Pancreas (tissue), 10 donors: ENCODE results near the gene GLE1. TPM values are rescaled to one million over a fixed set of nuclear protein-coding genes. Genes with fewer than 3 reads are reported as not detected.

ENCODE experiments used
- ATAC-seq, 4 donors: fragments of 200-7000 bp; cut with Tn5 transposase; one replicate each; pipeline versions ENCODE4 v1.8.0 to v1.9.1; 2020; ENCODE audit warnings: mild to moderate bottlenecking in 4 of 4, moderate library complexity in 4 of 4
- DNase-seq, 6 donors: peaks; one replicate each; pipeline ENCODE4 v3.0.0-alpha.2; 2020
- FAIRE-seq: peaks from 2 replicates; lab custom pipeline; 2012; peaks lifted over from hg19 to GRCh38; lab: Jason Lieb, UNC
- H3K27ac ChIP-seq, 4 donors: fragments of 200-600 bp; sonication (generic); 1 replicate in 3 of 4; 2 replicates in 1 of 4; pipeline versions ENCODE4 v1.5.0 to v1.8.0; 2020
- H3K27me3 ChIP-seq, 4 donors: fragments of 200-600 bp; one replicate each; pipeline ENCODE4 v1.8.0; 2021
- H3K36me3 ChIP-seq, 3 donors: fragments of 200-600 bp; sonication (generic) in 1 of 3; one replicate each; pipeline versions ENCODE4 v1.5.0 to v1.8.0; 2020 to 2021
- H3K4me1 ChIP-seq, 3 donors: fragments of 200-600 bp; one replicate each; pipeline ENCODE4 v1.8.0; 2021
- H3K4me3 ChIP-seq, 4 donors: fragments of 200-600 bp; sonication (generic) in 2 of 4; one replicate each; pipeline versions ENCODE4 v1.5.0 to v1.8.0; 2020 to 2021
- H3K9me3 ChIP-seq, 4 donors: fragments of 200-600 bp; one replicate each; pipeline ENCODE4 v1.8.0; 2021
- CTCF ChIP-seq, 4 donors: fragments of 200-600 bp; sonication (generic) in 3 of 4; IDR thresholded peaks; one replicate each; pipeline versions ENCODE4 v1.5.0 to v1.8.0; 2021; ENCODE audit warnings: antibody characterized with exemption in 4 of 4
- WGBS, 2 donors: extraction: QIAGEN DNeasy Blood & Tissue Kit; methylation state at CpG; one replicate each; pipeline ENCODE4 v1.1.7; 2013; 5-methylcytosine and 5-hydroxymethylcytosine counted together
- intact Hi-C, 3 donors: fragments of 100-400 bp; cut with DNase I; formaldehyde crosslinking; loops; one replicate each; pipeline versions ENCODE4 v1.11.1 to v1.14.2; 2022
- polyA plus RNA-seq, 2 donors: library from polyadenylated mRNA; stranded (reverse); fragments of 200-250 nt; gene quantifications; one replicate each; pipeline ENCODE4 v1.2.3, GENCODE V29; 2013
- total RNA-seq, 6 donors: library from RNA; stranded (reverse); fragmentation: NEBNext Ultra II Directional in 4 of 6; extraction: Animal tissue kit (Norgen Biotek cat#: 25700) in 4 of 6; gene quantifications; one replicate each; pipeline versions ENCODE4 v1.2.1 to v1.2.4, GENCODE V29; 2021 to 2023
- donor health status: healthy with polysubstance abuse.
- donor health status: DM: no; HTN: no; CAD: no; lungs with moderate emphysema.
- donor health status: DM: no; HTN: no; CAD: no.
- donor health status: control.
- donor health status: control.
- donor health status: Bipolar disorder and iron deficiency.
- donor health status: DM: yes; HTN: yes; CAD: no.
- donor health status: DM: no; HTN: no; CAD: no.
- donor health status: DM: no; HTN: no; CAD: no.
- donor health status: DM: yes; HTN: yes; CAD: no.

GLE1 gene
- total RNA-seq (10 to 100 TPM in 1 of 6 donors, 1 to 10 TPM in 5; 4.8 to 11.1 (median 8.0) TPM), polyA plus RNA-seq (10 to 100 TPM in 1 of 2 donors, 1 to 10 TPM in 1; 5.1 to 11.2 TPM)

GRCh38 chr9:128504485-128505413, at the start of gene GLE1:
Gene GLE1 (plus strand): TSS chr9:128504719. CDS start chr9:128504806, 87 bp downstream.
- no peaks in the 10 kb centered on the region for H3K27me3 ChIP-seq
- no peak for FAIRE-seq
- no peaks in the 10 kb centered on the region for H3K9me3 ChIP-seq
- peaks cover 0 to 14% (median 0%) of the 10 kb centered on the region in 3 donors for H3K36me3 ChIP-seq
- H3K4me1 ChIP-seq, result peaks cover 4 to 22% (median 10%) of the 10 kb centered on the region in 3 donors
- 0% methylated on average over 64 of the region's 64 CpGs for WGBS, 2 donors
- H3K27ac ChIP-seq, result peak within 1 kb of the TSS; percentile 79 to 87 (median 82)
- TF ChIP-seq CTCF (IDR thresholded peaks at IDR 0.05), result no peak
- intact Hi-C loops, result no loop called here
- peak; percentile 92 to 99 (median 96) for DNase-seq
- peak within 1 kb of the TSS; percentile 68 to 95 (median 73) for H3K4me3 ChIP-seq
- peak; percentile 99 to 100 (median 99) for ATAC-seq

- intact Hi-C loops, result no loop called here
These were observed 49.5 kb upstream of the GLE1 start for GRCh38 chr9:128454991-128455390.

GRCh38 chr9:128455849-128456612, 48.5 kb upstream of the GLE1 start, which contains the start of gene ODF2:
Gene ODF2 (plus strand): TSS chr9:128456006. CDS start chr9:128456092, 86 bp downstream.
- Histone ChIP-seq H3K4me1 (peaks cover 0 to 2% (median 0%) of the 10 kb centered on the region in 3 donors), H3K4me3 (peak within 1 kb of the TSS; percentile 95 to 99 (median 98)), H3K27ac (peak within 1 kb of the TSS; percentile 38 to 76 (median 56)), H3K27me3 (no peaks in the 10 kb centered on the region), H3K36me3 (no peaks in the 10 kb centered on the region), H3K9me3 (no peaks in the 10 kb centered on the region)
- no peak for TF ChIP-seq CTCF (IDR thresholded peaks at IDR 0.05)
- DNase-seq, result peak; percentile 98 to 99 (median 98)
- peak; percentile 97 to 98 (median 98) for ATAC-seq
- 0% methylated on average over 39 to 82 of the region's 82 CpGs for WGBS, 2 donors
- intact Hi-C loops, result no loop called here
- peak; percentile 53 for FAIRE-seq

More at GRCh38 chr9:128454991-128455390, 49.5 kb upstream of the GLE1 start:
- no peak overlapping the region for H3K27ac ChIP-seq
- no peak for TF ChIP-seq CTCF (IDR thresholded peaks at IDR 0.05)
- no peaks in the 10 kb centered on the region for H3K36me3 ChIP-seq
- no peaks in the 10 kb centered on the region for H3K27me3 ChIP-seq
- no peaks in the 10 kb centered on the region for H3K9me3 ChIP-seq
- peaks cover 0 to 2% (median 0%) of the 10 kb centered on the region in 3 donors for H3K4me1 ChIP-seq
- no peak for ATAC-seq
- no peak for DNase-seq
- H3K4me3 ChIP-seq, result no peak overlapping the region
- 78 to 86% methylated on average over 14 of the region's 14 CpGs for WGBS, 2 donors
- FAIRE-seq, result no peak

GRCh38 chr9:128456613-128457061, 47.9 kb upstream of the GLE1 start:
- Histone ChIP-seq H3K27ac (peak overlapping the region in 2 of 4 donors; percentile 53 to 76), H3K36me3 (no peaks in the 10 kb centered on the region), H3K27me3 (no peaks in the 10 kb centered on the region), H3K4me1 (peaks cover 0 to 2% (median 0%) of the 10 kb centered on the region in 3 donors), H3K4me3 (peak overlapping the region; percentile 95 to 99 (median 98)), H3K9me3 (no peaks in the 10 kb centered on the region)
- DNase-seq (peak; percentile 50 to 79 (median 62)), ATAC-seq (peak; percentile 65 to 82 (median 72)), FAIRE-seq (no peak)
- intact Hi-C loops, result no loop called here
- WGBS, 2 donors, result 1% methylated on average over 35 to 48 of the region's 48 CpGs
- no peak for TF ChIP-seq CTCF (IDR thresholded peaks at IDR 0.05)
